GM06990 (cell line): Measurements from ENCODE around the gene LAMA3.

Experiments used
- DNase-seq: peaks from one replicate; pipeline ENCODE4 v3.0.0-alpha.2; 2011; ENCODE audit not compliant: insufficient read length; ENCODE audit errors: extremely low read depth
- H3K27me3 ChIP-seq: replicated peaks from 2 replicates; pipeline ENCODE4 v1.6.0; 2011; ENCODE audit warnings: low read length; ENCODE audit not compliant: control insufficient read depth, insufficient read depth
- H3K36me3 ChIP-seq: 2 replicates; pipeline ENCODE4 v1.5.1; 2011; ENCODE audit warnings: low read length; ENCODE audit not compliant: control insufficient read depth, insufficient read depth
- H3K4me3 ChIP-seq: replicated peaks from 2 replicates; pipeline ENCODE4 v1.5.1; 2011; ENCODE audit warnings: low read depth, mild to moderate bottlenecking, control low read depth, low read length
- TF ChIP-seq, protein P1 (sequence below): IDR thresholded peaks from 2 replicates; pipeline ENCODE4 v1.5.1; 2011; ENCODE audit warnings: low read length, control low read depth, mild to moderate bottlenecking, inconsistent platforms; ENCODE audit not compliant: insufficient read depth, poor library complexity, severe bottlenecking

LAMA3 gene

GRCh38 chr18:23971097-23971440 lies 281.8 kb downstream of the LAMA3 start:
- DNase-seq = no peak
- TF ChIP-seq, protein P1, sequence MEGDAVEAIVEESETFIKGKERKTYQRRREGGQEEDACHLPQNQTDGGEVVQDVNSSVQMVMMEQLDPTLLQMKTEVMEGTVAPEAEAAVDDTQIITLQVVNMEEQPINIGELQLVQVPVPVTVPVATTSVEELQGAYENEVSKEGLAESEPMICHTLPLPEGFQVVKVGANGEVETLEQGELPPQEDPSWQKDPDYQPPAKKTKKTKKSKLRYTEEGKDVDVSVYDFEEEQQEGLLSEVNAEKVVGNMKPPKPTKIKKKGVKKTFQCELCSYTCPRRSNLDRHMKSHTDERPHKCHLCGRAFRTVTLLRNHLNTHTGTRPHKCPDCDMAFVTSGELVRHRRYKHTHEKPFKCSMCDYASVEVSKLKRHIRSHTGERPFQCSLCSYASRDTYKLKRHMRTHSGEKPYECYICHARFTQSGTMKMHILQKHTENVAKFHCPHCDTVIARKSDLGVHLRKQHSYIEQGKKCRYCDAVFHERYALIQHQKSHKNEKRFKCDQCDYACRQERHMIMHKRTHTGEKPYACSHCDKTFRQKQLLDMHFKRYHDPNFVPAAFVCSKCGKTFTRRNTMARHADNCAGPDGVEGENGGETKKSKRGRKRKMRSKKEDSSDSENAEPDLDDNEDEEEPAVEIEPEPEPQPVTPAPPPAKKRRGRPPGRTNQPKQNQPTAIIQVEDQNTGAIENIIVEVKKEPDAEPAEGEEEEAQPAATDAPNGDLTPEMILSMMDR = no peak

GRCh38 chr18:23971666-23972230 lies 282.5 kb downstream of the LAMA3 start:
- TF ChIP-seq, protein P1 = no peak
- no peaks in the 10 kb centered on the region for H3K36me3 ChIP-seq
- DNase-seq = no peak
- no peaks in the 10 kb centered on the region; the same call in 1 of the 2 replicates for H3K27me3 ChIP-seq
- no peak overlapping the region for H3K4me3 ChIP-seq

More at GRCh38 chr18:23971097-23971440, 281.8 kb downstream of the LAMA3 start:
- H3K36me3 ChIP-seq = no peaks in the 10 kb centered on the region
- no peaks in the 10 kb centered on the region; the same call in 1 of the 2 replicates for H3K27me3 ChIP-seq
- no peak overlapping the region for H3K4me3 ChIP-seq

- DNase-seq = no peak
- TF ChIP-seq, protein P1 = no peak
- Histone ChIP-seq H3K27me3 (no peaks in the 10 kb centered on the region; the same call in 1 of the 2 replicates), H3K36me3 (no peaks in the 10 kb centered on the region), H3K4me3 (no peak overlapping the region)
Observed at GRCh38 chr18:23972453-23972852, 283.2 kb downstream of the LAMA3 start.

- Histone ChIP-seq H3K36me3 (no peaks in the 10 kb centered on the region), H3K4me3 (no peak overlapping the region), H3K27me3 (no peaks in the 10 kb centered on the region)
- DNase-seq = no peak
- TF ChIP-seq, protein P1 = no peak
Observed at GRCh38 chr18:23977103-23977502, 287.9 kb downstream of the LAMA3 start.

DNA sequence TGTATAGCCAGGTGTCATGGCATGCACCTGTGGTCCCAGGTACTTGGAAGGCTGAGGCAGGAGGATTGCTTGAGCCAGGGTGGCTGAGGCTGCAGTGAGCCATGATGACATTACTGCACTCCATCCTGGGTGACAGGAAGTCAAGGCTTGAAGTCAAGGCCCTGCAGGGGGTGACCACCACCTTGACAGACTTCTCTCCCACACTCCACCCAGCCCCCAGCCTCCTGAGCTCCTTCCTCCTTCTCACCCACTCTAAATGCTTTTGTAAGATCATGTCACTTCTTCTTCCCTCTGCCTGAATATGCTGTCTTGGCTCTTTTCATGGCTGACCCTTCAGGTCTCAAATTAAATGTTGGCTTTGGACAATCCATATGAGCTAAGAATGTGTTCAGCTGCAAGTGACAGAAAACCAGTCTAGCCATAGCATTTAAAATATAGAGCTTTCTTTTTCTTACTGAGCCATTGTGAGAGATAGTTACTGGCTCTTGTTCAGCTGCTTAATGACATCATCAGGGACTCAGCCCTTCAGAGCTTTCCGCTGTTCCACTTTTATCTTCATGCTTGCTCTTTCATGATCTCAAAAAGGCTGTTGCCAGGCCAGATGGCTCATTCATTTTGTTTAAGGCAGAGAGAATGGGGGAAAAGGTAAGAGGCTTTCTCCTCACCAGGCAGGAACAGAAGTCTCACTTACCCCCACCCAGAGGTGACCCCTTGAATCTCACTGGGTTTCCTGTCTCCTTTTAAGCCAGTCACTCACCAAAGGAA lies 288.6 kb downstream of the LAMA3 start:
- no peaks in the 10 kb centered on the region for H3K27me3 ChIP-seq
- TF ChIP-seq, protein P1 = no peak
- H3K36me3 ChIP-seq = no peaks in the 10 kb centered on the region
- no peak overlapping the region for H3K4me3 ChIP-seq
- DNase-seq = no peak
